RWPE2 (cell line): ENCODE data around the gene NUP85.

ENCODE experiments used
- ATAC-seq: fragments of 200-7000 bp; cut with Tn5 transposase; 3 replicates; pipeline ENCODE4 v1.9.1; 2021; ENCODE audit warnings: low read depth
- DNase-seq: peaks from one replicate; pipeline ENCODE4 v3.0.0-alpha.2; 2020; ENCODE audit warnings: low spot score
- H3K27ac ChIP-seq: fragments of 450-650 bp; 2 replicates; pipeline ENCODE4 v1.5.1; 2017; ENCODE audit warnings: mild to moderate bottlenecking; ENCODE audit not compliant: poor library complexity, severe bottlenecking
- H3K27me3 ChIP-seq: fragments of 250-450 bp; sonication (Bioruptor Pico); 2 replicates; pipeline ENCODE4 v1.5.1; 2021; ENCODE audit warnings: mild to moderate bottlenecking, moderate library complexity; ENCODE audit not compliant: insufficient read depth, poor library complexity, severe bottlenecking
- H3K36me3 ChIP-seq: fragments of 250-450 bp; sonication (Bioruptor Pico); 2 replicates; pipeline ENCODE4 v1.5.1; 2020; ENCODE audit warnings: low read depth, mild to moderate bottlenecking, moderate library complexity
- H3K4me1 ChIP-seq: fragments of 250-450 bp; sonication (Bioruptor Pico); 2 replicates; pipeline ENCODE4 v1.5.1; 2021; ENCODE audit warnings: mild to moderate bottlenecking, moderate library complexity; ENCODE audit not compliant: insufficient read depth, poor library complexity, severe bottlenecking
- H3K4me3 ChIP-seq: fragments of 250-450 bp; sonication (Bioruptor Pico); 2 replicates; pipeline ENCODE4 v1.5.1; 2021; ENCODE audit warnings: mild to moderate bottlenecking, moderate library complexity; ENCODE audit not compliant: severe bottlenecking
- H3K9me3 ChIP-seq: fragments of 250-450 bp; sonication (Bioruptor Pico); 2 replicates; pipeline ENCODE4 v1.5.1; 2021; ENCODE audit warnings: mild to moderate bottlenecking, moderate library complexity; ENCODE audit not compliant: severe bottlenecking
- CTCF ChIP-seq: fragments of 450-650 bp; IDR thresholded peaks from one replicate; pipeline ENCODE4 v1.5.1; 2017; ENCODE audit warnings: mild to moderate bottlenecking, moderate library complexity; ENCODE audit not compliant: poor library complexity, severe bottlenecking

Gene NUP85

DNA sequence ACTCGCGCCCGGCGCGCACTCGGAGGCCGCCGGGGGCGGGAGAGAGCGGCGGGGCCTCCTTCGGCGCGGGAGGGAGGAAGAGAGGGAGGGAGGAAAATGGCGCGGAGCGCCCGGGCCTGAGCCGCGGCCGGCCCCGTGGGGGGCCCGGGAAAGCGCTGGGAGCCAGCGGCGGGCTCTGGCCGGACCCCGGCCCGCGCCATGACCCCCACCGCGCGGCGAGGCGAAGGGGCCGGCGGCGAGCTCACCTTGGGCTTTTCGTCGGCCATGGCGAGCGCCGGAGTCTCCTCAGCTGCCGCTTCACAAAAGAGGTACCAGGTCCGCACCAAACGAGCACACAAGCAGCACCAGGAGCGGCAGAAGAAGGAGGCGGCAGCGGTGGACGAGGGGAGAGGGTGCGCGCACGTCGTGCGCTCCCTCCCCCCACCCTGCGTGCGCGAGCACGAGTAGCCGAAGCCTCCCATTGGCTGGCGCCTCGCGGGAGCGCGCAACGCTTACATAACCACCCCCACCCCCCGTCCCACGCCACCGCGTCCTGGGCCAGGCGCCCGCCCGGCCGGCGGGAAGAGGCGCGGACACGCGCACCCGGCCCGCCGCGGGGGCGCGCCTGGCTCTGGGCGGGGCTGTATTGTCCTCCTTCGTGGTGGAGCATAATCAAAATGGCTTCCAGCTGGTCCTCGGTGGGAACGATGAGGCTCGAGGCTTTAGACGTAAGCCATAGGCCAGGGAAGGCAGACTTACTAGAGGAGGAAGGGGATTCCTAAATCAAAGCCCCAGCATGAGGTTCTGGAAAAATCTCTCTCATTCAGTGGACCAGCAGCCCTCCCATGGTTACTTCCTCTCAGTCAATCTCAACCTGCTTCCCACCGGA, 22.7 kb upstream of the NUP85 start, which contains the start of gene SUMO2:
Gene SUMO2, minus strand, starts transcription at position 391 of the 868 bp plus-strand sequence. Its CDS starts 125 bp downstream, at position 266.
- TF ChIP-seq CTCF = peak; percentile 25
- ATAC-seq (peak; percentile 79), DNase-seq (peak; percentile 91)
- Histone ChIP-seq H3K4me1 (peaks cover 4% of the 10 kb centered on the region), H3K27me3 (no peaks in the 10 kb centered on the region), H3K4me3 (peak within 1 kb of the TSS; percentile 100), H3K9me3 (no peaks in the 10 kb centered on the region), H3K27ac (peak within 1 kb of the TSS; percentile 93), H3K36me3 (peaks cover 34% of the 10 kb centered on the region)

GRCh38 chr17:75183999-75184884, 21.2 kb upstream of the NUP85 start:
- H3K4me1 ChIP-seq = peaks cover 4% of the 10 kb centered on the region
- H3K4me3 ChIP-seq = no peak overlapping the region
- peaks cover 24% of the 10 kb centered on the region for H3K36me3 ChIP-seq
- TF ChIP-seq CTCF = no peak
- H3K27ac ChIP-seq = no peak overlapping the region
- no peaks in the 10 kb centered on the region for H3K9me3 ChIP-seq
- ATAC-seq = no peak
- no peak for DNase-seq
- H3K27me3 ChIP-seq = no peaks in the 10 kb centered on the region

- Histone ChIP-seq H3K9me3 (no peaks in the 10 kb centered on the region), H3K27me3 (no peaks in the 10 kb centered on the region), H3K4me3 (no peak overlapping the region), H3K4me1 (no peaks in the 10 kb centered on the region), H3K27ac (no peak overlapping the region), H3K36me3 (no peaks in the 10 kb centered on the region)
- no peak for DNase-seq
- ATAC-seq = no peak
- TF ChIP-seq CTCF = no peak
These were observed 16.9 kb upstream of the NUP85 start for GRCh38 chr17:75188614-75189013.

GRCh38 chr17:75191584-75191983, 13.9 kb upstream of the NUP85 start:
- Histone ChIP-seq H3K27me3 (no peaks in the 10 kb centered on the region), H3K4me1 (no peaks in the 10 kb centered on the region), H3K4me3 (no peak overlapping the region), H3K27ac (no peak overlapping the region), H3K9me3 (no peaks in the 10 kb centered on the region), H3K36me3 (no peaks in the 10 kb centered on the region)
- ATAC-seq = no peak
- no peak for DNase-seq
- TF ChIP-seq CTCF = no peak
